HepG2 (cell line): ENCODE data around the gene SPRYD4. TPM values are rescaled to one million over a fixed set of nuclear protein-coding genes. Genes with fewer than 3 reads are reported as not detected.
"Not testable (repeated sequence)": the region's sequence is repeated elsewhere in the genome, so short reads cannot be mapped to it uniquely, and the experiment has no call there.

Source experiments
- ATAC-seq: fragments of 200-7000 bp; cut with Tn5 transposase; 3 replicates; pipeline ENCODE4 v1.9.1; 2020; ENCODE audit warnings: mild to moderate bottlenecking, moderate library complexity
- BruUV-seq: library from RNA; stranded (reverse); fragments of 400-500 nt; replicated peaks from 2 replicates; lab custom pipeline; 2021; lab: Mats Ljungman, UMichigan
- CTCF ChIA-PET: fragments of 300-600 bp; formaldehyde crosslinking; extraction: SDS; loops from one replicate; lab custom pipeline; 2021; ENCODE audit warnings: low total read pairs, inconsistent platforms, low intra/inter-chr PET ratio; lab: Yijun Ruan, JAX
- POLR2A ChIA-PET: fragments of 350-600 bp; sonication (Branson Sonifier 250); formaldehyde crosslinking; loops from one replicate; lab custom pipeline; 2020; ENCODE audit warnings: antibody characterized with exemption, inconsistent platforms; lab: Yijun Ruan, JAX
- DNase-seq: peaks from one replicate; pipeline ENCODE4 v3.0.0-alpha.2; 2015; ENCODE audit warnings: low spot score
- FAIRE-seq: peaks from 3 replicates; lab custom pipeline; 2011; peaks lifted over from hg19 to GRCh38; lab: Jason Lieb, UNC
- H2AFZ ChIP-seq: one replicate; pipeline ENCODE4 v1.6.1; 2011; ENCODE audit warnings: low read length, inconsistent platforms
- H3K27ac ChIP-seq: fragments of 300-600 bp; 3 replicates; pipeline ENCODE4 v1.8.0; 2011; ENCODE audit warnings: mixed run types, mild to moderate bottlenecking, mixed read lengths, low read length, inconsistent platforms; ENCODE audit not compliant: insufficient read depth; ENCODE audit errors: extremely low read length
- H3K27me3 ChIP-seq, 2 experiments: fragments of 200-600 bp in 1 of 2; 2 replicates in 1 of 2; 3 replicates in 1 of 2; pipeline versions ENCODE4 v1.6.0 to v1.8.0; 2011; ENCODE audit warnings: low read length in 2 of 2, mild to moderate bottlenecking in 2 of 2, moderate library complexity in 2 of 2, inconsistent platforms in 1 of 2; ENCODE audit not compliant: insufficient read depth in 2 of 2, control insufficient read depth in 1 of 2
- H3K36me3 ChIP-seq, 2 experiments: fragments of 200-600 bp in 1 of 2; replicated peaks in 1 of 2; 2 replicates in 1 of 2; 3 replicates in 1 of 2; pipeline versions ENCODE4 v1.5.1 to v1.8.0; 2011; ENCODE audit warnings: low read length in 2 of 2, inconsistent platforms in 1 of 2; ENCODE audit not compliant: insufficient read depth in 2 of 2, control insufficient read depth in 1 of 2
- H3K4me1 ChIP-seq: 2 replicates; pipeline ENCODE4 v1.5.1; 2012; ENCODE audit warnings: low read length, inconsistent platforms; ENCODE audit not compliant: insufficient read depth
- H3K4me2 ChIP-seq: 2 replicates; pipeline ENCODE4 v1.6.0; 2011; ENCODE audit warnings: low read depth, low read length, inconsistent platforms
- H3K4me3 ChIP-seq, 3 experiments: fragments of 200-600 bp in 1 of 3; sonication (generic), shearing (Covaris generic) in 1 of 3; replicated peaks in 1 of 3; 2 replicates each; pipeline ENCODE4 v1.5.1; 2011 to 2016; ENCODE audit warnings: low read length in 3 of 3, inconsistent platforms in 2 of 3, low read depth in 2 of 3, mild to moderate bottlenecking in 2 of 3, control low read depth in 1 of 3, mixed read lengths in 1 of 3; ENCODE audit not compliant: insufficient read depth in 1 of 3
- H3K79me2 ChIP-seq: one replicate; pipeline ENCODE4 v1.6.1; 2011; ENCODE audit warnings: low read length, inconsistent platforms; ENCODE audit not compliant: insufficient read depth
- H3K9ac ChIP-seq: 2 replicates; pipeline ENCODE4 v1.6.0; 2011; ENCODE audit warnings: mild to moderate bottlenecking, low read depth, low read length, inconsistent platforms; ENCODE audit not compliant: insufficient read depth
- H3K9me3 ChIP-seq: 2 replicates; pipeline ENCODE4 v1.5.1; 2012; ENCODE audit warnings: mild to moderate bottlenecking, low read length
- H4K20me1 ChIP-seq: 2 replicates; pipeline ENCODE4 v1.6.0; 2011; ENCODE audit warnings: inconsistent platforms, mild to moderate bottlenecking, low read length, moderate library complexity; ENCODE audit not compliant: insufficient read depth
- ZNF652 ChIP-seq: IDR thresholded peaks from 2 replicates; pipeline ENCODE4 v1.6.1; 2016; ENCODE audit warnings: low read depth, borderline replicate concordance
- ZNF687 ChIP-seq: sonication (generic); formaldehyde crosslinking; IDR thresholded peaks from 2 replicates; pipeline ENCODE4 v1.5.1; 2020; ENCODE audit warnings: mild to moderate bottlenecking, missing genetic modification reagents, moderate library complexity
- WGBS: methylation state at CpG from one replicate; pipeline ENCODE4 v1.1.6; 2017; ENCODE audit warnings: low lambda C conversion rate; 5-methylcytosine and 5-hydroxymethylcytosine counted together
- in situ Hi-C: cut with HindIII; loops from 2 replicates; pipeline ENCODE4 v1.10.0; 2017; ENCODE audit warnings: low pct_unique_long_range_greater_than_20kb; ENCODE audit not compliant: extremely low pct_ligation_motif_present
- intact Hi-C: fragments of 100-400 bp; cut with micrococcal nuclease; formaldehyde crosslinking; loops from one replicate; pipeline ENCODE4 v1.10.0; 2022; ENCODE audit not compliant: unreplicated experiment
- polyA plus RNA-seq, 8 experiments: library from polyadenylated mRNA; depleted of rRNA in 3 of 8; stranded (reverse) in 7 of 8; unstranded in 1 of 8; fragments of >200 nt; fragmentation: Illumina TruSeq in 4 of 8; extraction: Trizol in 4 of 8; gene quantifications; 2 replicates each; pipeline versions ENCODE4 v1.2.1 to v1.2.3, GENCODE V29; 2011 to 2016; ENCODE audit warnings: low read depth in 4 of 8, missing spikeins in 1 of 8, mixed read lengths in 1 of 8; ENCODE audit not compliant: insufficient read depth in 1 of 8
- total RNA-seq, 5 experiments: library from RNA; depleted of rRNA; stranded (reverse); fragments of >200 nt; fragmentation: Illumina TruSeq; extraction: Trizol; gene quantifications; 2 replicates each; pipeline ENCODE4 v1.2.3, GENCODE V29; 2016; ENCODE audit warnings: low read depth in 1 of 5

SPRYD4 gene
- total and polyA plus RNA-seq, 2 of the 13 experiments (the other 11 are each of a cell fraction or from before 2014, with no cell fraction given) = 3.9 to 4.5 TPM

GRCh38 chr12:56493409-56494105 lies 25.2 kb downstream of the SPRYD4 start:
- in situ Hi-C loops, POLR2A ChIA-PET, CTCF ChIA-PET, H3K36me3 ChIP-seq, H3K27me3 ChIP-seq, FAIRE-seq, H3K4me2 ChIP-seq, H3K4me3 ChIP-seq, BruUV-seq, H3K9ac ChIP-seq, H2AFZ ChIP-seq, H3K27ac ChIP-seq, intact Hi-C loops, H4K20me1 ChIP-seq, H3K79me2 ChIP-seq, H3K9me3 ChIP-seq, DNase-seq, ATAC-seq: not testable (repeated sequence)
- TF ChIP-seq ZNF652 (peak; percentile 75), ZNF687 (CRISPR knock-in tag) (peak; percentile 30; the same call in 1 of the 2 replicates)
- H3K4me1 ChIP-seq = peaks cover 22% of the 10 kb centered on the region
- 81% methylated on average over 21 of the region's 31 CpGs for WGBS

GRCh38 chr12:56494106-56494415 lies 25.7 kb downstream of the SPRYD4 start:
- ATAC-seq, CTCF ChIA-PET, FAIRE-seq, H3K4me3 ChIP-seq, in situ Hi-C loops, H3K9ac ChIP-seq, H3K27ac ChIP-seq, H4K20me1 ChIP-seq, intact Hi-C loops, H3K36me3 ChIP-seq, H3K9me3 ChIP-seq, H3K27me3 ChIP-seq, H3K4me2 ChIP-seq, H3K79me2 ChIP-seq, POLR2A ChIA-PET, H2AFZ ChIP-seq, DNase-seq, BruUV-seq: not testable (repeated sequence)
- WGBS = 80% methylated on average over 3 of the region's 15 CpGs
- H3K4me1 ChIP-seq = peaks cover 17% of the 10 kb centered on the region

- H3K36me3 ChIP-seq, BruUV-seq, H3K4me3 ChIP-seq, H3K9me3 ChIP-seq, H4K20me1 ChIP-seq, intact Hi-C loops, DNase-seq, CTCF ChIA-PET, H3K79me2 ChIP-seq, H2AFZ ChIP-seq, POLR2A ChIA-PET, H3K4me2 ChIP-seq, H3K27me3 ChIP-seq, ATAC-seq, H3K27ac ChIP-seq, in situ Hi-C loops, H3K9ac ChIP-seq, FAIRE-seq: not testable (repeated sequence)
- H3K4me1 ChIP-seq = peaks cover 12% of the 10 kb centered on the region
- WGBS = no CpG with 5 or more reads among the region's 27 CpGs
These were observed 26.1 kb downstream of the SPRYD4 start for GRCh38 chr12:56494481-56494880.
